Measurements from ENCODE around the gene TUSC2. TPM values are rescaled to one million over a fixed set of nuclear protein-coding genes. Genes with fewer than 3 reads are reported as not detected.
"Not testable (repeated sequence)": the region's sequence is repeated elsewhere in the genome, so short reads cannot be mapped to it uniquely, and the experiment has no call there.

Gene TUSC2
- total RNA-seq, 2 donors from 2014 or later = 12.6 to 19.4 TPM

- H3K4me3 ChIP-seq = no peak overlapping the region
- H3K27me3 ChIP-seq (replicated peaks; ENCODE audit: insufficient read depth) = no peaks in the 10 kb centered on the region
- peaks cover 27% of the 10 kb centered on the region for H3K36me3 ChIP-seq
- DNase-seq (ENCODE audit: low spot score) = no peak
- no peaks in the 10 kb centered on the region for H3K9me3 ChIP-seq
- peaks cover 8 to 20% of the 10 kb centered on the region in 2 donors for H3K4me1 ChIP-seq (ENCODE audit: control insufficient read depth in 1 of 2, low read depth in 2 of 2)
- no peak overlapping the region for H3K27ac ChIP-seq
- no peak for ATAC-seq (ENCODE audit: insufficient number of reproducible peaks, low FRiP score, low read depth)
- TF ChIP-seq, protein P1, sequence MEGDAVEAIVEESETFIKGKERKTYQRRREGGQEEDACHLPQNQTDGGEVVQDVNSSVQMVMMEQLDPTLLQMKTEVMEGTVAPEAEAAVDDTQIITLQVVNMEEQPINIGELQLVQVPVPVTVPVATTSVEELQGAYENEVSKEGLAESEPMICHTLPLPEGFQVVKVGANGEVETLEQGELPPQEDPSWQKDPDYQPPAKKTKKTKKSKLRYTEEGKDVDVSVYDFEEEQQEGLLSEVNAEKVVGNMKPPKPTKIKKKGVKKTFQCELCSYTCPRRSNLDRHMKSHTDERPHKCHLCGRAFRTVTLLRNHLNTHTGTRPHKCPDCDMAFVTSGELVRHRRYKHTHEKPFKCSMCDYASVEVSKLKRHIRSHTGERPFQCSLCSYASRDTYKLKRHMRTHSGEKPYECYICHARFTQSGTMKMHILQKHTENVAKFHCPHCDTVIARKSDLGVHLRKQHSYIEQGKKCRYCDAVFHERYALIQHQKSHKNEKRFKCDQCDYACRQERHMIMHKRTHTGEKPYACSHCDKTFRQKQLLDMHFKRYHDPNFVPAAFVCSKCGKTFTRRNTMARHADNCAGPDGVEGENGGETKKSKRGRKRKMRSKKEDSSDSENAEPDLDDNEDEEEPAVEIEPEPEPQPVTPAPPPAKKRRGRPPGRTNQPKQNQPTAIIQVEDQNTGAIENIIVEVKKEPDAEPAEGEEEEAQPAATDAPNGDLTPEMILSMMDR (IDR thresholded peaks at IDR 0.05) = no peak
Observed at GRCh38 chr3:50288387-50289007, 39.5 kb downstream of the TUSC2 start.

GRCh38 chr3:50287262-50287661 lies 40.8 kb downstream of the TUSC2 start:
- H3K9me3 ChIP-seq = no peaks in the 10 kb centered on the region
- DNase-seq (ENCODE audit: low spot score) (no peak), ATAC-seq (ENCODE audit: insufficient number of reproducible peaks, low FRiP score, low read depth) (no peak)
- no peak overlapping the region for H3K27ac ChIP-seq
- H3K36me3 ChIP-seq = peaks cover 27% of the 10 kb centered on the region
- no peak overlapping the region for H3K4me3 ChIP-seq
- peaks cover 5 to 10% of the 10 kb centered on the region in 2 donors for H3K4me1 ChIP-seq (ENCODE audit: control insufficient read depth in 1 of 2, low read depth in 2 of 2)
- TF ChIP-seq, protein P1 (IDR thresholded peaks at IDR 0.05) = no peak
- H3K27me3 ChIP-seq (replicated peaks; ENCODE audit: insufficient read depth) = no peaks in the 10 kb centered on the region

DNA sequence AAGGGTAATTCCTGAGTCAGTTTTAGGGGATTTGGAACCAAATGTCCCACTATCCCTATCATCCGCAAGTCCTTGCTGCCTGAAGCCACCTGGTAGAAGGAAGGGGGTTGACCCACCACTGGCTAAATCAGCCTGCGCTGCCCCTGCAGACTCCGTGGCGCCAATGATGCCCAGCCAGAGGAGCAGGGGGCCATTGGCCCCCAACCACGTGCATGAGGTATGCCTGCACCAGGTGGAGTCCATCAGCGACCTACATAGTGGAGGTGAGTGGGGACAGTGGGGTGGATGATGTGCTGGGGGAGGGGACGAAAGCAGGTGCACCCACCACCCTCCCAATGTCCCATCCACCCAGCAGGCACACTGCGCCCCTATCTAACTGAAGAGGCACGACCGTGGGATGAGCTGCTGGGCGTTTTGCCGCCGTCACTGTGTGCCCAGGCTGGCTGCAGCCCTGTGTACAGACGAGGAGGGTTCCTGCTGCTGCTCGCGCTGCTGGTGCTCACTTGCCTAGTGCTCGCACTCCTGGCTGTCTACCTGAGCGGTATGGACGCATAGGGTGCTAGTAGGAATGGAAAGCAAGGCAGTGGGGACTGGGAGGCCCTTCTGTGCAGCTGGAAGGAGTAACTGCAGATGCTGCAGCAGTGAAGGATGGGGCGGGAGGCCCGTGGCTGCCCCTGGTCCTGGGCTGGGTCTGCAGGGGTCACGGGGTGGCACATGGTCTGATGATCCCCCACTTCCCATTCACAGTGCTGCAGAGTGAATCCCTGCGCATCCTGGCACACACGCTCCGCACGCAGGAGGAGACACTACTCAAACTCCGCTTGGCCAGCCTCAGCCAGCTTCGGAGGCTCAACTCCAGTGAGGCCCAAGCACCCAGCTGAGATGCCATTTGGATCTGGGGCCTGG lies 41.4 kb downstream of the TUSC2 start:
- DNase-seq (ENCODE audit: low spot score) = no peak
- Histone ChIP-seq H3K27ac (no peak overlapping the region), H3K4me3 (no peak overlapping the region), H3K4me1 (ENCODE audit: control insufficient read depth in 1 of 2, low read depth in 2 of 2) (peaks cover 5 to 9% of the 10 kb centered on the region in 2 donors), H3K27me3 (replicated peaks; ENCODE audit: insufficient read depth) (no peaks in the 10 kb centered on the region), H3K36me3 (peaks cover 27% of the 10 kb centered on the region), H3K9me3 (no peaks in the 10 kb centered on the region)
- TF ChIP-seq, protein P1 (IDR thresholded peaks at IDR 0.05) = no peak
- no peak for ATAC-seq (ENCODE audit: insufficient number of reproducible peaks, low FRiP score, low read depth)

DNA sequence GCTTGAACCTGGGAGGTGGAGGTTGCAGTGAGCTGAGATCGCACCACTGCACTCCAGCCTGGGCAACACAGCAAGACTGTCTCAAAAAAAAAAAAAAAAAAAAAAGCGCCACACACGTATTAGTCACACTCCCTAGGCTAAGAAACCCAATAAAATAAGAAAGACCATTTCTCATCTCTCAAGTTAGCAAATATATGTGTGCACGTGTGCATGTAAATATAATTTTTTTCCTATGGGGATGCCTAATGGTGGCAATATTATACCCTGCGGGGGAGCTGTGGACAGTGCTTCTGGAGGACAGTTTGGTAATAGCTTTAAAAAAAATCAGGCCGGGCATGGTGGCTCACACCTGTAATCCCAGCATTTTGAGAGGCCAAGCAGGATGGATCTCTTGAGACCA lies 43.9 kb downstream of the TUSC2 start:
- not testable (repeated sequence) for H3K4me3 ChIP-seq; DNase-seq (ENCODE audit: low spot score); ATAC-seq (ENCODE audit: insufficient number of reproducible peaks, low FRiP score, low read depth); H3K27me3 ChIP-seq (replicated peaks; ENCODE audit: insufficient read depth); H3K9me3 ChIP-seq; H3K27ac ChIP-seq; H3K4me1 ChIP-seq (ENCODE audit: control insufficient read depth in 1 of 2, low read depth in 2 of 2)
- peaks cover 19% of the 10 kb centered on the region for H3K36me3 ChIP-seq

DNA sequence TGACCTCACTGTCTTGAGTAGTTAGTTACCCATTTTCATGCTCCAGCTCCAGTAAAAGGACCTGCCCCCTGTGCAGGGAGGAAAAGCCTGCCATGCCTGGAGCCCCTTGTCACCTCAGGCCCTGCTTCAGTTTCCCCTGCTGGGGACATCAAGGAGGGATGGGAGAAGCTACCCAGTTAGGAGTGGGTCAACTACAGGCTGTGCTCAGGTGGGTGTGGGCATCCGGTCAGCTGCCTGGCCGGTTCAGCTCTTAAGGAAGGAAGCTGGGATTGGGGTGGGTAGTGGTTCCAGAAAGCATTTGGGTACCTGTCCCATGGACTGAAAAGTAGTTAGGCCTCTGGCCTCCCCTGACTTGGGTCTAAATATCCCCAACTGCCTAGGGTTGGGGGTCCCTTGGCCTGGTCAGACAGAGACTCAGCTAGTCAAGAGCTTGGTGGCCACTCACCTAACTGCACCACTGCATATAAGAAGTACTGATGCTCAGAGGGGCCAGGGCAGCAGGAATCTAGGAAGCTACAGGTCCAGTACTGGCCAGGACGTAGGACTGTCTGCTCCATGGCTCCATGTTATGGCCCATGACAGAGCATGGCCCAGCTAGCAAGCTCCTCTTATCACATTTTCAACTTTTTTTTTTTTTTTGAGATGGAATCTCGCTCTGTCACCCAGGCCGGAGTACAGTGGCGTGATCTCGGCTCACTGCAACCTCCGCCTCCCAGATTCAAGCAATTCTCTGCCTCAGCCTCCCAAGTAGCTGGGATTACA lies 48.6 kb downstream of the TUSC2 start:
- H3K9me3 ChIP-seq = no peaks in the 10 kb centered on the region
- no peak overlapping the region for H3K4me3 ChIP-seq
- no peak for DNase-seq (ENCODE audit: low spot score)
- H3K4me1 ChIP-seq (ENCODE audit: control insufficient read depth in 1 of 2, low read depth in 2 of 2) = peaks cover 4 to 13% of the 10 kb centered on the region in 2 donors
- H3K36me3 ChIP-seq = peaks cover 6% of the 10 kb centered on the region
- no peaks in the 10 kb centered on the region for H3K27me3 ChIP-seq (replicated peaks; ENCODE audit: insufficient read depth)
- ATAC-seq (ENCODE audit: insufficient number of reproducible peaks, low FRiP score, low read depth) = no peak
- TF ChIP-seq, protein P1 (IDR thresholded peaks at IDR 0.05) = no peak
- peak overlapping the region; percentile 34 to 56 for H3K27ac ChIP-seq

Data from thoracic aorta (tissue), 2 donors.